ENCODE measurements around the gene LTC4S.

LTC4S gene

DNA sequence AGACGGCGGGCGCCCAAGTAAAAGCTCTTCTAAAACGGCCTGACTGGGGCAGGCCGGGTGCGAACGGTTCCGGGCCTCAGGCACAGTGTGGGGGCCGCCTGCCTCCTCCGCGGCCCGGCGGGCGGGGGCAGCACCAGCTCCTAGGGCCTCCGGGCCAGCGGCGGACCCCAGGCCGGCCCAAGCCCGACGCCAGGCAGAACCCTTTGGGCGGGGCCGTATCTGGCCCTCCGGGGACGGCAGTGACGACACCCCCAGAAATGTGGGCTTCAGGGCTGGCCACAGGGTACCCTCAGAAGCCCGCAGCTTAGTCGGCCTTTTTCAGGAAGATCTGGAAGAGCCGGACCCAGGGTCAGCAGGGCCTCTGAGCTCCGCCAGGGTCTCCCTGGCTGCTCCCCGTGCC is 4.0 kb downstream of the LTC4S start:
- Histone ChIP-seq H3K4me2 (ENCODE audit: low read length) (no peak overlapping the region), H3K79me2 (ENCODE audit: control insufficient read depth, insufficient read depth, low read length) (no peaks in the 10 kb centered on the region), H3K4me1 (ENCODE audit: control insufficient read depth, low read depth, low read length) (no peaks in the 10 kb centered on the region), H4K5ac (ENCODE audit: low read length) (no peak overlapping the region), H2BK15ac (replicated peaks; ENCODE audit: low read depth) (no peak overlapping the region), H3K27ac (ENCODE audit: low read depth, low read length) (no peak overlapping the region), H3K4ac (ENCODE audit: low read depth, low read length) (no peak overlapping the region), H3K9ac (ENCODE audit: low read length) (no peak overlapping the region), H3K18ac (ENCODE audit: low read length) (no peak overlapping the region), H2BK120ac (ENCODE audit: low read depth, low read length) (no peak overlapping the region), H3K79me1 (ENCODE audit: low read length) (no peaks in the 10 kb centered on the region), H3K23ac (ENCODE audit: low read length) (no peak overlapping the region), H4K8ac (ENCODE audit: low read depth, low read length) (no peak overlapping the region), H3K36me3 (ENCODE audit: control insufficient read depth, insufficient read depth, low read length) (peaks cover 3% of the 10 kb centered on the region), H2AK5ac (ENCODE audit: low read length) (no peak overlapping the region), H3K27me3 (ENCODE audit: insufficient read depth, low read length, poor library complexity) (no peaks in the 10 kb centered on the region), H3K56ac (ENCODE audit: low read length) (no peak overlapping the region), H3K4me3 (ENCODE audit: low read length) (no peak overlapping the region), H2BK5ac (ENCODE audit: low read length) (no peak overlapping the region)
- DNase-seq: no peak
- no CpG with 5 or more reads among the region's 30 CpGs for WGBS (ENCODE audit: extremely low coverage, insufficient coverage, low lambda C conversion rate)

DNA sequence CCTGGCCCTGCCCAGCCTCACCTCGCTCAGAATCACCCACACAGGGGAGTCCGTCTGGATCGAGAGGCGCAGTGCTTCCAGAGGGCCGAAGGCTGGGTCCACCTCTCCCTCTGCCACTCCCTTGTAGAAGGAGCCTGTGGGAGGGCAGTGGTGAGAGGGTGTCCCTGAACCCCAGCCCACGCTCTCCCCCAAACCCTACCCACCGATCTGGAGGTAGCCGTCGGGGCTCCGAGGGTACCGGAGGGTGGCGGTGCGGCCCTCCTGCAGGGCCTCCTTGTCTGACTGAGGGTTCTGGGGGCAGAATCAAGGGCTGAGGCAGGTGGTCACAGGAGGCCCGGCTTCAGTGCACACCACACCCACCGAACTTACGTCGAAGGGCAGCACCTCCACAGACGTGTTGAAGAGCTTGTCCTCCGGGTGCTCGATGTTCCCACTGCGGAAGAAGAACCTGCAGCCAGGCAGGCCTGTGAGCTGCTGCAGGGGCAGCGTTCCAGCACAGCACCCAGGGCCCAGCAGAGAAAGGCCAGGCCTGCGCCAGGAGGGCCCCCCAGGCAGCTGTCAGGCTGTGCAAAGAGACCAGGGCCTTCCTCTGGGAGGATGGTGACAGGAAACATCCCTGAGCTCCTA is 4.5 kb downstream of the LTC4S start:
- WGBS (ENCODE audit: extremely low coverage, insufficient coverage, low lambda C conversion rate): no CpG with 5 or more reads among the region's 23 CpGs
- Histone ChIP-seq H3K27me3 (ENCODE audit: insufficient read depth, low read length, poor library complexity) (no peaks in the 10 kb centered on the region), H3K79me1 (ENCODE audit: low read length) (no peaks in the 10 kb centered on the region), H3K56ac (ENCODE audit: low read length) (no peak overlapping the region), H4K8ac (ENCODE audit: low read depth, low read length) (no peak overlapping the region), H3K27ac (ENCODE audit: low read depth, low read length) (no peak overlapping the region), H2BK5ac (ENCODE audit: low read length) (no peak overlapping the region), H2AK5ac (ENCODE audit: low read length) (no peak overlapping the region), H2BK120ac (ENCODE audit: low read depth, low read length) (no peak overlapping the region), H3K4me2 (ENCODE audit: low read length) (no peak overlapping the region), H2BK15ac (replicated peaks; ENCODE audit: low read depth) (no peak overlapping the region), H3K4ac (ENCODE audit: low read depth, low read length) (no peak overlapping the region), H3K23ac (ENCODE audit: low read length) (no peak overlapping the region), H3K79me2 (ENCODE audit: control insufficient read depth, insufficient read depth, low read length) (no peaks in the 10 kb centered on the region), H3K4me1 (ENCODE audit: control insufficient read depth, low read depth, low read length) (no peaks in the 10 kb centered on the region), H3K9ac (ENCODE audit: low read length) (no peak overlapping the region), H3K36me3 (ENCODE audit: control insufficient read depth, insufficient read depth, low read length) (peaks cover 3% of the 10 kb centered on the region), H3K4me3 (ENCODE audit: low read length) (no peak overlapping the region), H3K18ac (ENCODE audit: low read length) (no peak overlapping the region), H4K5ac (ENCODE audit: low read length) (no peak overlapping the region)
- DNase-seq: no peak

GRCh38 chr5:179798771-179799643 is 5.2 kb downstream of the LTC4S start:
- Histone ChIP-seq H3K4ac (ENCODE audit: low read depth, low read length) (no peak overlapping the region), H3K23ac (ENCODE audit: low read length) (no peak overlapping the region), H3K36me3 (ENCODE audit: control insufficient read depth, insufficient read depth, low read length) (peaks cover 3% of the 10 kb centered on the region), H2BK5ac (ENCODE audit: low read length) (no peak overlapping the region), H3K4me1 (ENCODE audit: control insufficient read depth, low read depth, low read length) (no peaks in the 10 kb centered on the region), H3K27ac (ENCODE audit: low read depth, low read length) (no peak overlapping the region), H2BK120ac (ENCODE audit: low read depth, low read length) (no peak overlapping the region), H3K27me3 (ENCODE audit: insufficient read depth, low read length, poor library complexity) (no peaks in the 10 kb centered on the region), H2AK5ac (ENCODE audit: low read length) (no peak overlapping the region), H3K79me2 (ENCODE audit: control insufficient read depth, insufficient read depth, low read length) (no peaks in the 10 kb centered on the region), H2BK15ac (replicated peaks; ENCODE audit: low read depth) (no peak overlapping the region), H3K18ac (ENCODE audit: low read length) (no peak overlapping the region), H3K4me3 (ENCODE audit: low read length) (no peak overlapping the region), H4K5ac (ENCODE audit: low read length) (no peak overlapping the region), H3K4me2 (ENCODE audit: low read length) (no peak overlapping the region), H3K79me1 (ENCODE audit: low read length) (no peaks in the 10 kb centered on the region), H4K8ac (ENCODE audit: low read depth, low read length) (no peak overlapping the region), H3K9ac (ENCODE audit: low read length) (no peak overlapping the region), H3K56ac (ENCODE audit: low read length) (no peak overlapping the region)
- WGBS (ENCODE audit: extremely low coverage, insufficient coverage, low lambda C conversion rate): no CpG with 5 or more reads among the region's 36 CpGs
- no peak for DNase-seq

GRCh38 chr5:179799644-179799973 is 5.8 kb downstream of the LTC4S start:
- H2BK15ac ChIP-seq (replicated peaks; ENCODE audit: low read depth): no peak overlapping the region
- no peak overlapping the region for H3K4me3 ChIP-seq (ENCODE audit: low read length)
- H4K8ac ChIP-seq (ENCODE audit: low read depth, low read length): no peak overlapping the region
- H2BK5ac ChIP-seq (ENCODE audit: low read length): no peak overlapping the region
- no peak overlapping the region for H2AK5ac ChIP-seq (ENCODE audit: low read length)
- H3K79me1 ChIP-seq (ENCODE audit: low read length): no peaks in the 10 kb centered on the region
- H4K5ac ChIP-seq (ENCODE audit: low read length): no peak overlapping the region
- H3K23ac ChIP-seq (ENCODE audit: low read length): no peak overlapping the region
- H3K9ac ChIP-seq (ENCODE audit: low read length): no peak overlapping the region
- H3K27me3 ChIP-seq (ENCODE audit: insufficient read depth, low read length, poor library complexity): no peaks in the 10 kb centered on the region
- no peak overlapping the region for H3K4me2 ChIP-seq (ENCODE audit: low read length)
- H3K27ac ChIP-seq (ENCODE audit: low read depth, low read length): no peak overlapping the region
- no peak overlapping the region for H3K18ac ChIP-seq (ENCODE audit: low read length)
- H2BK120ac ChIP-seq (ENCODE audit: low read depth, low read length): no peak overlapping the region
- H3K4ac ChIP-seq (ENCODE audit: low read depth, low read length): no peak overlapping the region
- no peaks in the 10 kb centered on the region for H3K4me1 ChIP-seq (ENCODE audit: control insufficient read depth, low read depth, low read length)
- WGBS (ENCODE audit: extremely low coverage, insufficient coverage, low lambda C conversion rate): no CpG with 5 or more reads among the region's 5 CpGs
- H3K79me2 ChIP-seq (ENCODE audit: control insufficient read depth, insufficient read depth, low read length): no peaks in the 10 kb centered on the region
- H3K36me3 ChIP-seq (ENCODE audit: control insufficient read depth, insufficient read depth, low read length): peaks cover 3% of the 10 kb centered on the region
- DNase-seq: no peak
- H3K56ac ChIP-seq (ENCODE audit: low read length): no peak overlapping the region

DNA sequence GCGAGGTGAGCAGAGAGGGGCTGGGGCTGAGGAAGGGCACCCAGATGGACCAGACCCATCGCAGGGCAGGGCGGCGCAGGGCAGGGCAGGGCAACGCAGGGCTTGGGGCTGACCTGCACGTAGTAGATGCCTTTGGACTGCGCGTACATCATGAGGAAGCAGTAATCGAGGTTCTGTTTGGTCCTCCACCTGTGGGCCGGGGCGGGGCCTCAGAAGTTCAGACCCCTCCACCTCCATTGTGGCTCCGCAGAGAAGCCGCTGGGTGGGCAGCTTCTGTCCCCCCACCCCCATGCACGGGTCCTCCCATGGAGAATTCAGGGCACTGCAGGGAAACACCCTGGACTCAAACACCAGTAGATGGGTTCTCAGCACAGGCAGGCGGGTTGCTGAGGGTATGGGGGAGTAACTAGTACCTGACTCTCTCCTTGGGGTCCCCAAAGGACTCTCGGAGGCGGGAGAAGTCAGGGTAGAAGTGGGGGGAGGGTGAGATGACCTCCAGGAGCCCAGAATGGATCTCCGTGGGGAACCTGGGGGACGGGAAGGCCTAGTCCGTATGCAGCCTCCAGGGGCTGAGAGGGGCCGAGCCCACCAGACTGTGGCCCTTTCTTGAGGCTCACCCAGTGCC is 6.4 kb downstream of the LTC4S start:
- no peak overlapping the region for H3K9ac ChIP-seq (ENCODE audit: low read length)
- H3K4me1 ChIP-seq (ENCODE audit: control insufficient read depth, low read depth, low read length): peaks cover 3% of the 10 kb centered on the region
- no peak overlapping the region for H4K8ac ChIP-seq (ENCODE audit: low read depth, low read length)
- no peak overlapping the region for H3K4me3 ChIP-seq (ENCODE audit: low read length)
- no peak overlapping the region for H2BK15ac ChIP-seq (replicated peaks; ENCODE audit: low read depth)
- H3K79me2 ChIP-seq (ENCODE audit: control insufficient read depth, insufficient read depth, low read length): peaks cover 3% of the 10 kb centered on the region
- no peak overlapping the region for H3K4me2 ChIP-seq (ENCODE audit: low read length)
- H3K4ac ChIP-seq (ENCODE audit: low read depth, low read length): no peak overlapping the region
- no peak overlapping the region for H2BK120ac ChIP-seq (ENCODE audit: low read depth, low read length)
- no peak for DNase-seq
- H3K18ac ChIP-seq (ENCODE audit: low read length): no peak overlapping the region
- no peak overlapping the region for H2BK5ac ChIP-seq (ENCODE audit: low read length)
- no peak overlapping the region for H3K56ac ChIP-seq (ENCODE audit: low read length)
- H3K36me3 ChIP-seq (ENCODE audit: control insufficient read depth, insufficient read depth, low read length): peaks cover 3% of the 10 kb centered on the region
- no peak overlapping the region for H4K5ac ChIP-seq (ENCODE audit: low read length)
- H2AK5ac ChIP-seq (ENCODE audit: low read length): no peak overlapping the region
- no peak overlapping the region for H3K27ac ChIP-seq (ENCODE audit: low read depth, low read length)
- no peak overlapping the region for H3K23ac ChIP-seq (ENCODE audit: low read length)
- no CpG with 5 or more reads among the region's 21 CpGs for WGBS (ENCODE audit: extremely low coverage, insufficient coverage, low lambda C conversion rate)
- H3K79me1 ChIP-seq (ENCODE audit: low read length): peaks cover 5% of the 10 kb centered on the region
- H3K27me3 ChIP-seq (ENCODE audit: insufficient read depth, low read length, poor library complexity): no peaks in the 10 kb centered on the region

Data from mesendoderm (in vitro differentiated cells).